NCI-H524 (cell line): ENCODE measurements around the gene CPLX4.
A peak's percentile ranks its signal among the peaks of the same experiment; 100 is the strongest.

ENCODE experiments used
- DNase-seq, 2 experiments: peaks; one replicate each; lab custom pipeline; 2025; lab: John Stamatoyannopoulos, UW

The CPLX4 gene

GRCh38 chr18:59308248-59308937 lies 10.1 kb downstream of the CPLX4 start:
- DNase-seq, result peak; percentile 38 to 70

DNA sequence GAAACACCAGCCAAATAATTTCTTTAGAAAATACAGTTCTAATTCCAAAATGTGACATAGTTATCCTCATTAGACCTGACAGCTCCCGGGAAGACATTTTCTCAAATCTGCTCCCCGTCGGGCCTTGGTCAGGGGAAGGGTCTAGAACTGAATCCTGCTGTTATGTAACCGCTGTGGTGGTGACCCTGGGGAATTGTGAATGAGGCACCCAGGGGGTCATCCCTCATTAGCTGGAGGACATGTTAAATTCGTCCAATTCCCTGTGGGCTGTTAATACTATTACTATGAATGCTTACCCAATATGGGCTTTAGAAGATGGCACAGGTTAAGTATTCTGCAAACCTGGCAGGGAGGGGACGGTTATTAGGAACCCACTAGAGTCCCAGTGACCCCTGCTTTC lies 11.8 kb downstream of the CPLX4 start:
- no peak for DNase-seq

DNA sequence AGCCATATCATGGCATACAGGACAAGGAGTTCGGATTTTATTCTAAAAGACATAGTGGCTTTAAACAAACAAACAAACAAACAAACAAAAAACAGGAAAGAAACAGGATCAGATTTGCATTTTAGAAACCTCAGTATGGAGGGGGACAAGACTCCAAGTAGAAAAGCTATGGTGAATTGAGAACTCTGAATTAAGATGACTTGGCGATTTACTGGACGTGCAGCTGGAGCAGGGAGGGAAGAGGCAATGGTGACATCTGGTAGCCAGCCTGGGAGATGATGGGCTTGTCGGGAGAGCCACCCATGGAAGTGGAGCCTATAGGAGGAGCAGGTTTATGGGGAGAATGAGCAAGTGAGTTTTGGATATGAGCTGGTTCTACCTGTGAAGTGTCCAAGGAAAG lies 13.2 kb downstream of the CPLX4 start:
- DNase-seq, result peak in 1 of 2 experiments; percentile 61

DNA sequence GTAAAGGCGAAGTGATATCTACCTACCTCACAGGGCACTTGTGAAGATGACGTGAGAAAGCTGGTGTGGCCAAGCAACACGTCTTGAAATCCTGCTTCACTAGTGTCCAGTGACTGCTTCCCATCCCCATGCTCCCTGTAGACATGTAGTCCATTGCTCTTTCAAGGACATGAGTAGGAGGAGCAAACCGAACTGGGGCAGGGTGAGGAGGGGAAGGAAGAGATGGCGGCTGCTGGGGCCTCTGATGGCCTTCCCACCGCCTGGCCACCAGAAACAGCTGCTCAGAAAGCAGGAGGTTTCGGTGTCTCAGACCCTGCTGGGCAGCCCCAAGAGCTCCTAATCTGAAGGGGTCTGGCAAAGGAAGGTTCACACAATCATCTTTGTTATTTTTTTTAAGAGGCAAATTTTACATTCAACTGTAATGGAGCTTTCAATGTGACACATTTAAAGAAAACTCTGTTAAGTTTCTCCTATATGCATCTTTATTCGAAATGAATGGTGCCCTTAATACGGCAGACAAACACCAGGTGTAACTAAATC lies 14.7 kb downstream of the CPLX4 start:
- peak in 1 of 2 experiments; percentile 47 for DNase-seq

DNA sequence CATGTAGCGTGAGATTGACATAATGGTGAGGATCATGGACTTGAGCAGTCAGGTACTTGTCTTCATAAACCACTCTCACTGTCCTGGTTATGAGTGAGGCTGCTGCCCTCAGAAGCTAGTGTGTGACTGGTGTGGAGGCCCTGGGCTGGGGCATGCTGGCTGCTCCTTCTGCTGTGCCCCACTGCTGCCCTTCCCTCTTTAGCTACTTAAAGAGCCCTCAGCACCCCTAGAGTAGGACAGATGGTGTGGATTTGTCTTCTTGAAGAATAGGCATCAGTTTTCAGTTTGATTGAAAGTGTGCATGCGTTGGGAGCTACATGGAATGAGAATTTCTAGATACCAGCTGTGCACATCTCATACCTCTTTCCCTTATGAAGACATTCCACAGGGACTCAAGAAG lies 15.4 kb downstream of the CPLX4 start:
- peak; percentile 93 to 97 for DNase-seq

DNA sequence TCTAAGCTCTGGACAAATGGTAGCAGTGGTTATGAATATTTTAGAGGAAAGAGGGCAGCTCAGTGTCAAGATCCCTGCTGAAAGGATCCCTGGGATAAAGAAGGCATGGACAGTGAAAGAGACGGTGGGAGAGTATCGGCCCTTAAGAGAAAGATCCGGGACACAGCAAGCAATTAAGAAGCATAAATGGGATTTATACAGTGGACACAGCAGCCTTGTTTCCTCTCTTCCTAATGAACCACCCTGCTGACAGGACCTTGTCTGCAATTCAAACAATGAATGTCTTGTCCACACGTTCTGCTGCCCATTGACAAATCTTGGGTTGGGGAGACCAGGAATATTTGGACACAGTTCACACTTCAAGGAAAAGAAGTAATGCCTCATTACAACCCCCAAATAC lies 16.5 kb downstream of the CPLX4 start:
- no peak for DNase-seq

GRCh38 chr18:59300676-59301285 lies 17.7 kb downstream of the CPLX4 start:
- no peak for DNase-seq

DNA sequence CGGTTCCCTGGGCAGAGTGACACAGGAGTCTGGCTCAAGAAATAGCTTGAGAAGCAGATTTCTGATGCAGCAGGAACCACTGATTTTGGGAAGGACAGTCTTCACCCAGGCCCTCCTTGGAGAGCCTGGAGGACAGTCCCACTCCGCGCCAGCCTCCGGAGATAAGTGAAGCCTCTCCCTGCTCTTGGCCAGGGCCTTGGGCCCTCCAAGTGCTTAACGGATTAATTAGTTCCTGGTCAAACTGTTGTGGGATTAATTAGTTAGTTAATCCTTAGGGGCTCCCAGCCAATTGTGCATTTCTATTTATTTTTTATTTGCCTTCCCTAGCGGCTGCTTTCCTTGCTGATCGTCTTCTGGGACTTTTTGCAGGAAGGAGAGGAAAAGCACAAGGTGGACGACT lies 19.6 kb downstream of the CPLX4 start:
- peak; percentile 20 to 79 for DNase-seq

DNA sequence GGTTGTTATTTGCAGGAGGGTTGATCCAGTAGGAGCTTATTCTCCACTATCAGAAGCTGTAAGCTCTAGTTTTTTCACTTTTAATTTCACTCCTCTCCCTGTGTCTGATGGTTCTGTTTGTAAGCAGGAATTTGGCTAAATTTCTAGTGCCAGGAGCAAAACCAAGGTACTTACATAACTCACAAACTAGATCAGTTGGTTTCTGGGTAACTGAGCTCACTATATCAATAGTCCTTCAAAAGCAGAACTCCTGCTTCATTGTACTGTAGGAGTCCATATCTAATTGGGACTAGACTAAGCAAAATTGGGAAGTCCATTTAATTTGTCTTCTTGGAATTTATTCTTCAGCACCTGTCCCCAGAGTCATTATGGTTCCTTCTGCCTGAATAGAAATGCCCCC lies 25.1 kb downstream of the CPLX4 start:
- no peak for DNase-seq

GRCh38 chr18:59286341-59286740 lies 32.1 kb downstream of the CPLX4 start:
- DNase-seq, result no peak

DNA sequence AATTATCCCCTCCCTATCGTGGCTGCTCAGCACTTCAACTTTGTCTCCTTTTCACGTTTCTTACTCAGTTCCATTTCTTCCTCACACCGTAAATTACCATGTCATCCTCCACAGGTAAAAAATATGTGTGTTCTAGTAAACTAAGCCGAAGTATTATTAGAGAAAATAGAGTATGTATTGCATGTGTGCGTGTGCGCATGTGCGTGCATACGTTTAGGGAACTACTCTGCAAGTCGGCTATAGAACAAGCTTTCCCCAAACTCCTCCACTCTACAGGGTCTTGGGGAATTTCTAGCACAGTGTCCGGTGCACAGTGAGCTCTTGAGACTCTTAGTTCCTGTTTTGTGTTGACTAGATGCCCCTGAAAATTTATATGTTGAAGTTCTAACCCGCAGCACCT lies 36.1 kb downstream of the CPLX4 start:
- DNase-seq, result no peak

DNA sequence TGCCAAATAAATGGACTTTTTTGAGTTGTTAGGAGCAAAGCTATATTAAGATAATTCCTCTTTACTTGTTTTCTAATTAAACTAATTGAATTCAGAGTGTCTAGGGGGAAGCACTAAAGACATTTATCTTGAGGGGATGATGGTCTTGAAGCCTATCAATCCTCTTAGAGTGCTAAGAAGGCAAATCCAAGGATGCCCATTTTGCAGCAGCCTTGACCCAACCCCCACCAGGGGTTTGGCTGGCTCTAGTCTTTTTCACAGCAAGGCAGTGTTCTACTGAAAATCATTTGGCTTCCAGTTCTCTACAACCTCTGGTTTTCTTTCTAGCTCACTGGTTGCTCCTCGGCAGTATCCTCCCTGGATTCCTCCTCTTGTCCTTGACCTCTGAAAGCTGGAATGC lies 38.7 kb downstream of the CPLX4 start:
- DNase-seq, result no peak

GRCh38 chr18:59279193-59279592 lies 39.3 kb downstream of the CPLX4 start:
- DNase-seq, result no peak

DNA sequence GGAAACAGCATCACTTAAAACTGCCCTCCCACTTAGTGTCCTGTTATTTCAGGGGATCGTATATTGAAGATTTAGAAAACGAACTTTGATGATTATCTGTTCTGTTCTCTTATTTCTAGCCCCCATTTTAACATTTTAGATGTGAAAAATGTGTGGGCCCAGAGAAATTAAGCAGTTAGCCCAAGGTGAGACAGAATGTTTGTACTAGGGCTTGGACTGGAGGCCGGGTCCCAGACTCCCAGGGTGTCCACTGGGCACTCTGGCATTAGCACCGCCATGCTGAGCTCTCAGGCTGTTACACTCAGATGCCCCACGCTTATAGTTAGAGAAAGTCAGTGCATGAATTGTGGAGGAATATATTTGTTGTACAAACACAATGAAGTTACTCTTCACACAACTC lies 39.7 kb downstream of the CPLX4 start:
- DNase-seq, result no peak

DNA sequence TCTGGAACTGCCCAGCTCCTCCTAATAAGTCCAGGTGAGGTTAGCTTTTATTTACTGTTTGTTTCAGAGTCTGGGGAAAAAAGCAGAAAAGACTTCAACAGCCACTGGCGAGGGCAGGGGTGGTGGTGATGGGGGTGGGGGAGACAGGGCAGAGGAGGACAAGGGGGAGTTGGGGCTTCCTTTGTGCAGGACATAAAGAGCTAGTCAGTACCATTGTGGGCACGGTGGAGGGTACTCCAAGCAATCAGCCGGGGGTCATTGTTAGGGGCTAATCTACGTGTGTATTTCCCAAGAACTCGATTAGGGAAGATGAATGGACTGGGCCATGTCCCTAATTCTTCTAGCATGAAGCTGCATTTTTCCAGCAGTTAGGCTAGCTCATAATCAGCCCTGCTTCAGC lies 42.4 kb downstream of the CPLX4 start:
- no peak for DNase-seq

- no peak for DNase-seq
Measured at GRCh38 chr18:59275406-59275949, 43.0 kb downstream of the CPLX4 start.

DNA sequence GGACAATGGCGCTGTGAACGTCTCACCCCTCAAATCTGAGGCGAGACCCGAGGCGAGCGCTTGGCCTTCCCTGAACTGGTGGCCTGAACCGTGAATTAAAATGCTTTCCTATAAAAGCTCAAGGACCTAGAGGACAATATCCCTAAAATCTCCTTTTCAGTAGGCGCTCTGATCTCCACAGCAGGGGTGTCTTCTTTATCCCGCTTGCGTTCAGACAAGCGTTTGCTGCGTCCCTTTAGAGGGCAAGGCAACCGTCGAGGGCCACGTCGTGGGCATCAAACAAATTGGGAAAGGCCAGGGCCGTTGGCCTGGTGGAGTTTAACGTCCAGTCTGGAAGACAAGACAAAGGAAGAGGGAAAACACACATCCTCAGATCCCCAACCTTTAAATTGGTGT lies 43.9 kb downstream of the CPLX4 start:
- DNase-seq, result no peak

- DNase-seq, result no peak
Measured at GRCh38 chr18:59273759-59274532, 44.5 kb downstream of the CPLX4 start.

GRCh38 chr18:59272891-59273758 lies 45.3 kb downstream of the CPLX4 start, which contains the start of gene RAX:
Gene RAX (minus strand): TSS chr18:59273454. CDS start chr18:59273206, 248 bp downstream.
- peak in 1 of 2 experiments; percentile 35 for DNase-seq

- DNase-seq, result no peak
Measured at GRCh38 chr18:59272221-59272888, 46.1 kb downstream of the CPLX4 start.
